SU-DHL-6 (cell line): ENCODE results near the gene WDPCP.

ENCODE experiments used
- H2AFZ ChIP-seq: fragments of 200-600 bp; sonication (generic); 2 replicates; pipeline ENCODE4 v1.6.1; 2014; ENCODE audit warnings: low read depth, mild to moderate bottlenecking, moderate library complexity, mixed read lengths, antibody characterized with exemption, low read length; ENCODE audit not compliant: severe bottlenecking
- H3F3A ChIP-seq: fragments of 200-600 bp; shearing (Covaris generic); 2 replicates; pipeline ENCODE4 v1.6.0; 2016; ENCODE audit warnings: antibody characterized with exemption, mild to moderate bottlenecking; ENCODE audit not compliant: insufficient read depth
- H3K27ac ChIP-seq: fragments of 200-600 bp; sonication (generic); 2 replicates; pipeline ENCODE4 v1.5.1; 2016; ENCODE audit warnings: low read depth, mild to moderate bottlenecking, low read length, moderate library complexity, mixed read lengths
- H3K27me3 ChIP-seq: fragments of 200-600 bp; sonication (generic), shearing (Covaris generic); 2 replicates; pipeline ENCODE4 v1.6.0; 2014; ENCODE audit warnings: mild to moderate bottlenecking, low read length
- H3K36me3 ChIP-seq: fragments of 200-600 bp; sonication (generic); 2 replicates; pipeline ENCODE4 v1.6.1; 2014; ENCODE audit warnings: mild to moderate bottlenecking, low read length, mixed read lengths
- H3K4me2 ChIP-seq: fragments of 300-600, 200-600 bp; shearing (Covaris generic), sonication (generic); 2 replicates; pipeline ENCODE4 v1.6.0; 2014; ENCODE audit warnings: low read length, low read depth, mild to moderate bottlenecking; ENCODE audit not compliant: poor library complexity, severe bottlenecking
- H3K4me3 ChIP-seq: fragments of 200-600 bp; sonication (generic); 2 replicates; pipeline ENCODE4 v1.5.1; 2014; ENCODE audit warnings: antibody characterized with exemption, low read length, mild to moderate bottlenecking, mixed read lengths; ENCODE audit not compliant: insufficient read depth, poor library complexity, severe bottlenecking
- H3K79me2 ChIP-seq: fragments of 200-600 bp; sonication (generic); 2 replicates; pipeline ENCODE4 v1.6.1; 2014; ENCODE audit warnings: mild to moderate bottlenecking, low read length, moderate library complexity; ENCODE audit not compliant: insufficient read depth
- H3K9ac ChIP-seq: fragments of 200-600 bp; sonication (generic); 2 replicates; pipeline ENCODE4 v1.7.0; 2014; ENCODE audit warnings: mild to moderate bottlenecking, low read length
- H3K9me2 ChIP-seq: fragments of 200-600 bp; sonication (generic); replicated peaks from 2 replicates; pipeline ENCODE4 v1.6.1; 2014; ENCODE audit warnings: low read length; ENCODE audit not compliant: insufficient read depth
- H3K9me3 ChIP-seq: fragments of 200-600 bp; sonication (generic); 2 replicates; pipeline ENCODE4 v1.6.1; 2014; ENCODE audit warnings: low read length, mixed read lengths; ENCODE audit not compliant: insufficient read depth
- H4K20me1 ChIP-seq: fragments of 200-600 bp; sonication (generic); 2 replicates; pipeline ENCODE4 v1.6.1; 2014; ENCODE audit warnings: low read depth, mild to moderate bottlenecking, antibody characterized with exemption, low read length, moderate library complexity, mixed read lengths
- CTCF ChIP-seq: fragments of 200-600 bp; sonication (generic); IDR thresholded peaks from one replicate; pipeline ENCODE4 v1.5.1; 2017; ENCODE audit warnings: antibody characterized with exemption, mild to moderate bottlenecking, low read length, moderate library complexity; ENCODE audit not compliant: insufficient read depth, poor library complexity, severe bottlenecking
- EZH2phosphoT487 ChIP-seq: fragments of 200-600 bp; sonication (generic), shearing (Covaris generic); conservative IDR thresholded peaks from 2 replicates; pipeline ENCODE4 v1.6.1; 2018; ENCODE audit warnings: mild to moderate bottlenecking, antibody characterized with exemption, low read length, moderate library complexity, mixed read lengths

Gene WDPCP

GRCh38 chr2:63619328-63619727 is 31.1 kb upstream of the WDPCP start:
- H3K79me2 ChIP-seq: no peaks in the 10 kb centered on the region
- no peak overlapping the region for H3K27ac ChIP-seq
- no peaks in the 10 kb centered on the region for H3K27me3 ChIP-seq
- no peak for TF ChIP-seq CTCF
- TF ChIP-seq EZH2phosphoT487: no peak
- H3K4me3 ChIP-seq: no peak overlapping the region
- no peak overlapping the region for H3K9ac ChIP-seq
- no peaks in the 10 kb centered on the region for H3F3A ChIP-seq
- no peaks in the 10 kb centered on the region for H3K9me2 ChIP-seq
- no peaks in the 10 kb centered on the region for H4K20me1 ChIP-seq
- H3K9me3 ChIP-seq: no peaks in the 10 kb centered on the region
- no peak overlapping the region for H3K4me2 ChIP-seq
- no peaks in the 10 kb centered on the region for H3K36me3 ChIP-seq
- no peak overlapping the region for H2AFZ ChIP-seq

GRCh38 chr2:63617366-63617765 is 29.1 kb upstream of the WDPCP start:
- Histone ChIP-seq H3K9me2 (no peaks in the 10 kb centered on the region), H2AFZ (no peak overlapping the region), H3K9me3 (no peaks in the 10 kb centered on the region), H3K36me3 (no peaks in the 10 kb centered on the region), H3K79me2 (no peaks in the 10 kb centered on the region), H3K4me2 (no peak overlapping the region), H4K20me1 (no peaks in the 10 kb centered on the region), H3K9ac (no peak overlapping the region), H3F3A (no peaks in the 10 kb centered on the region), H3K27ac (no peak overlapping the region), H3K4me3 (no peak overlapping the region), H3K27me3 (no peaks in the 10 kb centered on the region)
- TF ChIP-seq EZH2phosphoT487 (no peak), CTCF (no peak)

GRCh38 chr2:63614983-63615945 is 27.0 kb upstream of the WDPCP start:
- Histone ChIP-seq H4K20me1 (no peaks in the 10 kb centered on the region), H3K27me3 (no peaks in the 10 kb centered on the region), H3K9ac (no peak overlapping the region), H3K79me2 (no peaks in the 10 kb centered on the region), H3K36me3 (no peaks in the 10 kb centered on the region), H3K4me3 (no peak overlapping the region), H3K9me2 (no peaks in the 10 kb centered on the region), H2AFZ (no peak overlapping the region), H3K4me2 (no peak overlapping the region), H3F3A (no peaks in the 10 kb centered on the region), H3K27ac (no peak overlapping the region), H3K9me3 (no peaks in the 10 kb centered on the region)
- TF ChIP-seq EZH2phosphoT487 (no peak), CTCF (no peak)
